GM19240 (cell line): ENCODE results near the gene COG1.

ENCODE experiments used
- DNase-seq: peaks from one replicate; pipeline ENCODE4 v3.0.0; 2011; ENCODE audit warnings: low spot score; ENCODE audit not compliant: insufficient read length

The COG1 gene

GRCh38 chr17:73166731-73167581, 25.9 kb upstream of the COG1 start:
- no peak for DNase-seq

GRCh38 chr17:73168667-73169066, 24.2 kb upstream of the COG1 start:
- DNase-seq: no peak

GRCh38 chr17:73170324-73170723, 22.5 kb upstream of the COG1 start:
- no peak for DNase-seq

GRCh38 chr17:73172252-73172651, 20.6 kb upstream of the COG1 start:
- no peak for DNase-seq

GRCh38 chr17:73174126-73174525, 18.7 kb upstream of the COG1 start:
- no peak for DNase-seq

GRCh38 chr17:73175962-73176565, 16.8 kb upstream of the COG1 start:
- DNase-seq: no peak

- no peak for DNase-seq
Observed at GRCh38 chr17:73179387-73179786, 13.5 kb upstream of the COG1 start.

- DNase-seq: no peak
Observed at GRCh38 chr17:73179878-73180277, 13.0 kb upstream of the COG1 start.

GRCh38 chr17:73182616-73183310, 10.1 kb upstream of the COG1 start:
- DNase-seq: no peak

GRCh38 chr17:73184136-73184993, 8.5 kb upstream of the COG1 start:
- no peak for DNase-seq

- no peak for DNase-seq
Observed at GRCh38 chr17:73186283-73187050, 6.4 kb upstream of the COG1 start.

- DNase-seq: no peak
Observed at GRCh38 chr17:73187203-73187769, 5.6 kb upstream of the COG1 start.

- no peak for DNase-seq
Observed at GRCh38 chr17:73188011-73188410, 4.8 kb upstream of the COG1 start.

GRCh38 chr17:73189417-73190099, 3.3 kb upstream of the COG1 start:
- DNase-seq: no peak

- peak; percentile 77 for DNase-seq
Observed at GRCh38 chr17:73191443-73192205, 1.2 kb upstream of the COG1 start.

- peak; percentile 51 for DNase-seq
Observed at GRCh38 chr17:73192206-73192893, 505 bp upstream of the COG1 start.

- DNase-seq: no peak
Observed at GRCh38 chr17:73194514-73195222, 1.8 kb downstream of the COG1 start.

- DNase-seq: no peak
Observed at GRCh38 chr17:73196500-73196899, 3.6 kb downstream of the COG1 start.
